ENCODE measurements around the gene ADPRM. TPM values are rescaled to one million over a fixed set of nuclear protein-coding genes. Genes with fewer than 3 reads are reported as not detected.

The ADPRM gene
- total RNA-seq, 4 donors from 2014 or later = 2.8 to 16.2 (median 6.1) TPM

GRCh38 chr17:10744501-10745000 is 47.2 kb downstream of the ADPRM start:
- Histone ChIP-seq H3K27ac (peak overlapping the region; percentile 14 to 49 (median 41)), H3K9me3 (no peaks in the 10 kb centered on the region), H3K36me3 (no peaks in the 10 kb centered on the region), H3K27me3 (no peaks in the 10 kb centered on the region), H3K4me3 (no peak overlapping the region), H3K4me1 (peaks cover 4 to 21% (median 12%) of the 10 kb centered on the region in 4 donors)
- 38 to 44% methylated on average over 6 to 7 of the region's 7 CpGs for WGBS, 2 donors (ENCODE audit: low coverage in 1 of 2)
- no peak for TF ChIP-seq EP300 (IDR thresholded peaks at IDR 0.05; ENCODE audit: low read depth)
- no peak for TF ChIP-seq POLR2AphosphoS5 (IDR thresholded peaks at IDR 0.05)
- TF ChIP-seq CTCF (IDR thresholded peaks at IDR 0.05) = no peak
- no peak for TF ChIP-seq POLR2A (IDR thresholded peaks at IDR 0.05)
- in situ Hi-C loops (cut with MboI; ENCODE audit: low pct_ligation_motif_present in 1 of 4, low pct_unique_long_range_greater_than_20kb in 1 of 4, low sequenced_read_pairs in 3 of 4) = loop anchor here in 2 of 4 donors (10.0 to 25.0 kb wide), 2 partner anchors 100 to 868 kb away; no protein-coding TSS in a partner anchor
- intact Hi-C loops (cut with DNase I; ENCODE audit: low total_unique reads) = no loop called here
- DNase-seq = no peak

- in situ Hi-C loops (cut with MboI; ENCODE audit: low pct_ligation_motif_present in 1 of 4, low pct_unique_long_range_greater_than_20kb in 1 of 4, low sequenced_read_pairs in 3 of 4) (loop anchor here in 2 of 4 donors (10.0 to 25.0 kb wide), 2 partner anchors 100 to 867 kb away; no protein-coding TSS in a partner anchor), intact Hi-C loops (cut with DNase I; ENCODE audit: low total_unique reads) (no loop called here)
- Histone ChIP-seq H3K4me3 (no peak overlapping the region), H3K9me3 (no peaks in the 10 kb centered on the region), H3K27me3 (no peaks in the 10 kb centered on the region), H3K4me1 (peaks cover 4 to 21% (median 12%) of the 10 kb centered on the region in 4 donors), H3K36me3 (no peaks in the 10 kb centered on the region), H3K27ac (peak overlapping the region; percentile 14 to 49 (median 41))
- WGBS, 2 donors (ENCODE audit: low coverage in 1 of 2) = 30 to 41% methylated on average over 2 to 6 of the region's 6 CpGs
- TF ChIP-seq CTCF (IDR thresholded peaks at IDR 0.05) (no peak), EP300 (IDR thresholded peaks at IDR 0.05; ENCODE audit: low read depth) (no peak), POLR2AphosphoS5 (IDR thresholded peaks at IDR 0.05) (no peak), POLR2A (IDR thresholded peaks at IDR 0.05) (no peak)
- DNase-seq = peak; percentile 40
Measured at GRCh38 chr17:10745231-10745630, 47.8 kb downstream of the ADPRM start.

GRCh38 chr17:10748531-10749181 is 51.3 kb downstream of the ADPRM start:
- no peaks in the 10 kb centered on the region for H3K27me3 ChIP-seq
- TF ChIP-seq POLR2AphosphoS5 (IDR thresholded peaks at IDR 0.05) (no peak), POLR2A (IDR thresholded peaks at IDR 0.05) (no peak), CTCF (IDR thresholded peaks at IDR 0.05) (no peak), EP300 (IDR thresholded peaks at IDR 0.05; ENCODE audit: low read depth) (no peak)
- H3K4me1 ChIP-seq = peaks cover 4 to 21% (median 12%) of the 10 kb centered on the region in 4 donors
- in situ Hi-C loops (cut with MboI; ENCODE audit: low pct_ligation_motif_present in 1 of 4, low pct_unique_long_range_greater_than_20kb in 1 of 4, low sequenced_read_pairs in 3 of 4) = loop anchor here in 2 of 4 donors (10.0 to 25.0 kb wide), 2 partner anchors 96 to 864 kb away; no protein-coding TSS in a partner anchor
- no peak overlapping the region for H3K27ac ChIP-seq
- intact Hi-C loops (cut with DNase I; ENCODE audit: low total_unique reads) = no loop called here
- no peaks in the 10 kb centered on the region for H3K36me3 ChIP-seq
- no peak for DNase-seq
- H3K9me3 ChIP-seq = no peaks in the 10 kb centered on the region
- H3K4me3 ChIP-seq = no peak overlapping the region
- 51% methylated on average over 9 of the region's 9 CpGs; no CpG with 5 or more reads in 1 of the 2 donors for WGBS, 2 donors (ENCODE audit: low coverage in 1 of 2)

- Histone ChIP-seq H3K4me1 (peaks cover under 1 to 9% (median 6%) of the 10 kb centered on the region in 4 donors), H3K36me3 (no peaks in the 10 kb centered on the region), H3K9me3 (no peaks in the 10 kb centered on the region), H3K4me3 (no peak overlapping the region), H3K27me3 (no peaks in the 10 kb centered on the region), H3K27ac (no peak overlapping the region)
- in situ Hi-C loops (cut with MboI; ENCODE audit: low pct_ligation_motif_present in 1 of 4, low pct_unique_long_range_greater_than_20kb in 1 of 4, low sequenced_read_pairs in 3 of 4) (loop anchor here in 1 of 4 donors (25.0 kb wide), 1 partner anchor 312 kb away; no protein-coding TSS in a partner anchor), intact Hi-C loops (cut with DNase I; ENCODE audit: low total_unique reads) (no loop called here)
- no peak for DNase-seq
- TF ChIP-seq POLR2A (IDR thresholded peaks at IDR 0.05) = no peak
- no peak for TF ChIP-seq EP300 (IDR thresholded peaks at IDR 0.05; ENCODE audit: low read depth)
- TF ChIP-seq POLR2AphosphoS5 (IDR thresholded peaks at IDR 0.05) = no peak
- TF ChIP-seq CTCF (IDR thresholded peaks at IDR 0.05) = no peak
- 92 to 98% methylated on average over 2 to 4 of the region's 4 CpGs for WGBS, 2 donors (ENCODE audit: low coverage in 1 of 2)
Measured at GRCh38 chr17:10750210-10750609, 52.8 kb downstream of the ADPRM start.

All from transverse colon (tissue), 4 donors.